ENCODE results near the gene ACKR2.

DNA sequence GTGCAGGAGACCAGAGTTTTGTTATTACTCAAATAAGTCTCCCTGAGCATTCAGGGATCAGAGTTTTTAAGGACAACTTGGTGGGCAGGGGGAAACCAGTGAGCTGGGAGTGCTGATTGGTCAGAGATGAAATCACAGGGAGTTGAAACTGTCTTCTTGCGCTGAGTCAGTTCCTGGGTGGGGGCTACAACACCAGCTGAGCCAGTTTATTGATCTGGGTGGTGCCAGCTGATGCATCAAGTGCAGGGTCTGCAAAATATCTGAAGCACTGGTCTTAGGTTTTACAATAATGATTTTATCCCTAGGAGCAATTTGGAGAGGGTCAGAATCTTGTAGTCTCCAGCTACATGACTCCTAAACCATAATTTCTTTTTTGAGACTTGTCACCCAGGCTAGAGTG is 82.9 kb downstream of the ACKR2 start:
- TF ChIP-seq POLR2A (IDR thresholded peaks at IDR 0.05) = no peak
- TF ChIP-seq, protein P1, sequence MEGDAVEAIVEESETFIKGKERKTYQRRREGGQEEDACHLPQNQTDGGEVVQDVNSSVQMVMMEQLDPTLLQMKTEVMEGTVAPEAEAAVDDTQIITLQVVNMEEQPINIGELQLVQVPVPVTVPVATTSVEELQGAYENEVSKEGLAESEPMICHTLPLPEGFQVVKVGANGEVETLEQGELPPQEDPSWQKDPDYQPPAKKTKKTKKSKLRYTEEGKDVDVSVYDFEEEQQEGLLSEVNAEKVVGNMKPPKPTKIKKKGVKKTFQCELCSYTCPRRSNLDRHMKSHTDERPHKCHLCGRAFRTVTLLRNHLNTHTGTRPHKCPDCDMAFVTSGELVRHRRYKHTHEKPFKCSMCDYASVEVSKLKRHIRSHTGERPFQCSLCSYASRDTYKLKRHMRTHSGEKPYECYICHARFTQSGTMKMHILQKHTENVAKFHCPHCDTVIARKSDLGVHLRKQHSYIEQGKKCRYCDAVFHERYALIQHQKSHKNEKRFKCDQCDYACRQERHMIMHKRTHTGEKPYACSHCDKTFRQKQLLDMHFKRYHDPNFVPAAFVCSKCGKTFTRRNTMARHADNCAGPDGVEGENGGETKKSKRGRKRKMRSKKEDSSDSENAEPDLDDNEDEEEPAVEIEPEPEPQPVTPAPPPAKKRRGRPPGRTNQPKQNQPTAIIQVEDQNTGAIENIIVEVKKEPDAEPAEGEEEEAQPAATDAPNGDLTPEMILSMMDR (IDR thresholded peaks at IDR 0.05) = no peak
